Measurements from ENCODE around the gene DLK2. TPM values are rescaled to one million over a fixed set of nuclear protein-coding genes. Genes with fewer than 3 reads are reported as not detected.
A peak's percentile ranks its signal among the peaks of the same experiment; 100 is the strongest.
"Not testable (repeated sequence)": the region's sequence is repeated elsewhere in the genome, so short reads cannot be mapped to it uniquely, and the experiment has no call there.

Gene DLK2
- total RNA-seq, 2 donors from 2014 or later: 1.6 to 2.6 TPM

DNA sequence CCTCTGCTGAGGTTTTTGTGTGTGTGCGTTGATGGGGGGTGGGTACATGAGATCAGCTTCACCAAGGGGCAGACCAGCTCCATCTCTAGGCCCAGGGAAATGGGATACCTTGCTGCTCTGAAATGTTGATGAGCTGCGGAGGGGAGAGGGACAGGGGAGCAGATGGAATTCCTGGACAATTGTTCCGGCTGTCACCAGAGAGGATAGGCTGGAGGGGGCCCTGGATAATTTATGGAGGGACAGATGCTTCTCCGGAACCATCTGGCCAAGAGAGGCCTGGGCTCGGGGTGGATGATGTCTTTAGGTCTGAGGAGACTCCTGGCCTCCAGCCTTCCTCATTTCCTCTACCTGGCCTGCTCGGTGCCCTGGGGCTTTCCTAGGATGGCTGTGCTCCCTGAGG is 20.2 kb upstream of the DLK2 start:
- H3K4me3 Mint-ChIP-seq: no peak overlapping the region
- no peaks in the 10 kb centered on the region for H3K36me3 Mint-ChIP-seq (ENCODE audit: insufficient read depth in 2 of 2)
- DNase-seq (no peak), ATAC-seq (replicated peaks in 1 of 2) (no peak)
- no peaks in the 10 kb centered on the region for H3K9me3 Mint-ChIP-seq
- H3K27me3 Mint-ChIP-seq (ENCODE audit: low read depth): no peaks in the 10 kb centered on the region
- H3K27ac Mint-ChIP-seq: no peak overlapping the region
- peaks cover 38% of the 10 kb centered on the region for H3K4me1 Mint-ChIP-seq (ENCODE audit: low read depth)

GRCh38 chr6:43472515-43472914 is 17.2 kb upstream of the DLK2 start:
- ATAC-seq (replicated peaks in 1 of 2): no peak

DNA sequence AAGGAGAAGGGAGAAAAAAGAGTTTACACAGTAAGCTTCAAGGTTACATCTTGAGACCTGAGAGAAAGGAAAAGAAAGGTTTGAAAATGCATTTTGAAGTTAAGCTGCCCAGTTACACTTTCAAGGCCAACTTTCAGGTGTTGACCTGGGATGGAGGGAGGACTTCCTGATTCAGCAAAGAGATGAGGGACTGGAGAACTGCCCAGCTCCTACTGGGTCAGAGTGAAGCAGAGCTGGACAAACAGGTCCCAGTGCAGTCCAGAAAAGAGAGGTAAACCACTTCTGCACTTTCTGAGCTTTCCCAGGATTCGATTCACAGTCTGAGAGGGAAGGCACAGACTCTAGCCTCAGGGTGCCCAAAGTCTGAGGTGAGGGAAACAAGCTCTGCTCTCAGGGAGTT is 16.1 kb upstream of the DLK2 start:
- ATAC-seq (replicated peaks in 1 of 2) (no peak), DNase-seq (no peak)
- H3K9me3 Mint-ChIP-seq: no peaks in the 10 kb centered on the region
- H3K4me1 Mint-ChIP-seq (ENCODE audit: low read depth): peaks cover under 1% of the 10 kb centered on the region
- H3K4me3 Mint-ChIP-seq: no peak overlapping the region
- H3K27ac Mint-ChIP-seq: no peak overlapping the region
- H3K36me3 Mint-ChIP-seq (ENCODE audit: insufficient read depth in 2 of 2): no peaks in the 10 kb centered on the region
- H3K27me3 Mint-ChIP-seq (ENCODE audit: low read depth): peaks cover 19% of the 10 kb centered on the region

More at GRCh38 chr6:43472515-43472914, 17.2 kb upstream of the DLK2 start:
- H3K36me3 Mint-ChIP-seq (ENCODE audit: insufficient read depth in 2 of 2): no peaks in the 10 kb centered on the region
- H3K27ac Mint-ChIP-seq: no peak overlapping the region
- no peak overlapping the region for H3K4me3 Mint-ChIP-seq
- peaks cover 11% of the 10 kb centered on the region for H3K4me1 Mint-ChIP-seq (ENCODE audit: low read depth)
- H3K9me3 Mint-ChIP-seq: no peaks in the 10 kb centered on the region
- DNase-seq: no peak
- peaks cover 12% of the 10 kb centered on the region for H3K27me3 Mint-ChIP-seq (ENCODE audit: low read depth)

DNA sequence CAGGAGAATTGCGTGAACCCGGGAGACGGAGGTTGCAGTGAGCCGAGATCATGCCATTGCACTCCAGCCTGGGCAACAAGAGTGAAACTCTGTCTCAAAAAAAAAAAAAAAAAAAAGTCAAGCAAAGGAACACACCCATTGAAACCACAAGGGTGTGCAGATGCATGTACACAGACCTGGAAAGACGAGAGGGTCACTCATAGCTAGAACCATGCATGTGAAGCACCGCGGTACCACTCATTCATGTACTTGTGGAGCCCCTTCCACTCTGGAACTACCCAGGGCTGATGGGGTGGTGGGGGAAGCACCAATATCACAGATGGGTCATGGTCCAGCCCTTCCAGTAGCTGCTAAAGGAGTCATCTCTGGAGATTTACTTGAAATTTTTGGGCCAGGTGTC is 14.6 kb upstream of the DLK2 start:
- Mint-ChIP-seq H3K27ac (no peak overlapping the region), H3K27me3 (ENCODE audit: low read depth) (peaks cover 25% of the 10 kb centered on the region), H3K4me3 (no peak overlapping the region), H3K36me3 (ENCODE audit: insufficient read depth in 2 of 2) (no peaks in the 10 kb centered on the region), H3K9me3 (no peaks in the 10 kb centered on the region), H3K4me1 (ENCODE audit: low read depth) (no peaks in the 10 kb centered on the region)
- DNase-seq: no peak
- ATAC-seq (replicated peaks in 1 of 2): peak; percentile 27 to 72

DNA sequence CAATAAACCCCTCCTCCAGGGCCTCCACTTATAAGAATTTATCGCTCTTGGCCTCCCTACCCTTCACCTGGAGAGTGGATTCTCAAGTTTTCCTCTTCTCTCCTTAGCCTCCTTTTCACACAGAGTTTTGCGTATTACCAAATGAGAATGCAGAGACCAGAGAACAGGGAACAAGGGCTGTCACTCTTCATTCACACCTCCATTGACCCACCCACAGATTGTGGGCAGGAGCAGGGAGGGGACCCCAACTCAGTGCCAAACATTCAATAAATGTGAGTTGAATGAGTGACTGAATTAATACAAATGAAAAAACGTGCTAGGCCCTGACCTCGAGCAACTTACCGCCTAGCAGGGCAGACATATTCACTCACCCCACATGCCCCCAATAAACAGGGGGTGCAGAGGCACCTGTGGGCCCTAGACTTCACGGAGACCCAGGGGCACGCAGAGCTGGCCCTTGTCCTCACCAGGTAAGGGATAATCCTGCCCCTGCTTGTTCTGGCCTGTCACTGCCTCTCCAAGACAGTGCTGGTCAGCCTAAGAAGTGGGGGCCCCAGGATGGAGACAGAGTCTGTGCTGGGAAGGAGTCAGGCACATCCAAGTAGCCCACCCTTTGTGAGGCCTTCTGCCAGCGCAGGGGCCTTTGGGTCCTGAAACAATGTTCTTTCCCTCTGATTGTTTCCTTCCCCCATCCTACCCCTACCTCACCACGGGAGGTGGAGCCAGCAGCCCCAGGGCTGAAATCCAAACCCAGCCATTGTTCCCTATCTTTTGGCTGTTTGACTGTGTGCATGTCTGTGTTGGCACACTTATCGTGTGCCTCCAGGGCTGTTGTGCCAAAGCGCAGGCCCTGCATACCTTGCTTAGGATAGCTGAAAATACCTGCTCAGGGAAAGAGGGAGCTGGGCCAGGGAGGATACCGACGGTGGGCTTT is 13.7 kb upstream of the DLK2 start:
- no peaks in the 10 kb centered on the region for H3K36me3 Mint-ChIP-seq (ENCODE audit: insufficient read depth in 2 of 2)
- H3K27me3 Mint-ChIP-seq (ENCODE audit: low read depth): peaks cover 25% of the 10 kb centered on the region
- no peak for ATAC-seq (replicated peaks in 1 of 2)
- no peak overlapping the region for H3K4me3 Mint-ChIP-seq
- H3K9me3 Mint-ChIP-seq: no peaks in the 10 kb centered on the region
- no peak for DNase-seq
- no peak overlapping the region for H3K27ac Mint-ChIP-seq
- H3K4me1 Mint-ChIP-seq (ENCODE audit: low read depth): no peaks in the 10 kb centered on the region

- Mint-ChIP-seq H3K4me1 (ENCODE audit: low read depth) (no peaks in the 10 kb centered on the region), H3K27ac (no peak overlapping the region), H3K4me3 (no peak overlapping the region), H3K36me3 (ENCODE audit: insufficient read depth in 2 of 2) (no peaks in the 10 kb centered on the region), H3K27me3 (ENCODE audit: low read depth) (peaks cover 28% of the 10 kb centered on the region), H3K9me3 (no peaks in the 10 kb centered on the region)
- DNase-seq: no peak
- ATAC-seq (replicated peaks in 1 of 2): no peak
Observed at GRCh38 chr6:43468240-43468639, 12.9 kb upstream of the DLK2 start.

DNA sequence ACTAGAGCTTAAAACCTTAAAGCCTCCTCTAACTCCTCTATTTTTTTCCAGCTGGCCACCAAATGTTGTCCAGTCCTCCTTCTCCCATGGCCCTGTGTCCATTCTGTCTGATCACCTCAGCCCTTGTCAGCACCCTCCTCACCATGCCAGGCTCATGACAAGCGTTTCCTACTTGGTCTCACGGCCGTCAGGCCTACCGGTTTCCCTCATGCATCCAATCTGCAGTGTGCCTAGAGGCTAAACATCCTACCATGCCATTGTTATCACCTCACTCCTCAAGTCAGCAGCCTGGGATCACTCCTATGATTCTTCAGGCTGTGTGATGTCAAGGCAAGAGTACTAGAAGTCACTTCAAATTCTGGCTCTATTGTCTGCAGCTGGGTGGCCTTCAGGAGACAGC is 12.4 kb upstream of the DLK2 start:
- Mint-ChIP-seq H3K4me1 (ENCODE audit: low read depth) (no peaks in the 10 kb centered on the region), H3K4me3 (no peak overlapping the region), H3K27me3 (ENCODE audit: low read depth) (peaks cover 32% of the 10 kb centered on the region), H3K36me3 (ENCODE audit: insufficient read depth in 2 of 2) (no peaks in the 10 kb centered on the region), H3K27ac (no peak overlapping the region), H3K9me3 (no peaks in the 10 kb centered on the region)
- no peak for DNase-seq
- no peak for ATAC-seq (replicated peaks in 1 of 2)

DNA sequence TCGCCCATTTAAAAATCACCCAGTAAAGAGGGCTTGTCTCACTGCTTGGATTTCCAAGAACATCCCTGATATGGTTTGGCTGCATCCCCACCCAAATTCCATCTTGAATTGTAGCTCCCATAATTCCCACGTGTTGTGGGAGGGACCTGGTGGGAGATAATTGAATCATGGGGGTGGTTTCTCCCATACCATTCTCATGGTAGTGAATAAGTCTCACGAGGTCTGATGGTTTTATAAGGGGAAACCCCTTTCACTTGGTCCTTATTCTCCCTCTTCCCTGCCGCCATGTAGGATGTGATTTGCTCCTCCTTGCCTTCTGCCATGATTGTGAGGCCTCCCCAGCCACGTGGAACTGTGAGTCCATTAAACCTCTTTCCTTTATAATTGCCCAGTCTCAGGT is 11.9 kb upstream of the DLK2 start:
- not testable (repeated sequence) for H3K9me3 Mint-ChIP-seq; DNase-seq; H3K27ac Mint-ChIP-seq; H3K36me3 Mint-ChIP-seq (ENCODE audit: insufficient read depth in 2 of 2); H3K4me3 Mint-ChIP-seq; ATAC-seq (replicated peaks in 1 of 2); H3K4me1 Mint-ChIP-seq (ENCODE audit: low read depth)
- H3K27me3 Mint-ChIP-seq (ENCODE audit: low read depth): peaks cover 37% of the 10 kb centered on the region

GRCh38 chr6:43465948-43466347 is 10.6 kb upstream of the DLK2 start:
- H3K27ac Mint-ChIP-seq: no peak overlapping the region
- no peaks in the 10 kb centered on the region for H3K36me3 Mint-ChIP-seq (ENCODE audit: insufficient read depth in 2 of 2)
- H3K27me3 Mint-ChIP-seq (ENCODE audit: low read depth): peaks cover 42% of the 10 kb centered on the region
- ATAC-seq (replicated peaks in 1 of 2) (peak; percentile 41 to 53), DNase-seq (no peak)
- no peaks in the 10 kb centered on the region for H3K4me1 Mint-ChIP-seq (ENCODE audit: low read depth)
- H3K4me3 Mint-ChIP-seq: no peak overlapping the region
- no peaks in the 10 kb centered on the region for H3K9me3 Mint-ChIP-seq

DNA sequence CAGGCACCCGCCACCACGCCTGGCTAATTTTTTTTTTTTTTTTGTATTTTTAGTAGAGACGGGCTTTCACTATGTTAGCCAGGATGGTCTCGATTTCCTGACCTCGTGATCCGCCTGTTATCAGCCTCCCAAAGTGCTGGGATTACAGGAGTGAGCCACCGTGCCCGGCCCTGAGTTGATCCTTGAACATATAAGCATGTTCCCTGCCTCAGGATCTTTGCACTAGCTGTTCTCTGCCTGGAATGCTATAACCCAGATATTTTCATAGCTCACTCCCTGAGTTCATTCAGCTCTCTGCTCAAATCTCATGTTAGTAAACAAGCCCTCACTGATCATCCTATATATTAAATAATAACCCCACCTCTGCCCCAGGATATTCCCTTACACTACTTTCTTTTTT is 9.0 kb upstream of the DLK2 start:
- Mint-ChIP-seq H3K4me1 (ENCODE audit: low read depth) (no peaks in the 10 kb centered on the region), H3K36me3 (ENCODE audit: insufficient read depth in 2 of 2) (no peaks in the 10 kb centered on the region), H3K27me3 (ENCODE audit: low read depth) (peaks cover 49% of the 10 kb centered on the region), H3K27ac (no peak overlapping the region), H3K9me3 (no peaks in the 10 kb centered on the region), H3K4me3 (no peak overlapping the region)
- ATAC-seq (replicated peaks in 1 of 2): no peak
- DNase-seq: no peak

GRCh38 chr6:43461936-43462335 is 6.6 kb upstream of the DLK2 start:
- Mint-ChIP-seq H3K36me3 (ENCODE audit: insufficient read depth in 2 of 2) (no peaks in the 10 kb centered on the region), H3K27me3 (ENCODE audit: low read depth) (peaks cover 36% of the 10 kb centered on the region), H3K4me1 (ENCODE audit: low read depth) (no peaks in the 10 kb centered on the region), H3K4me3 (no peak overlapping the region), H3K27ac (no peak overlapping the region), H3K9me3 (no peaks in the 10 kb centered on the region)
- ATAC-seq (replicated peaks in 1 of 2): no peak
- no peak for DNase-seq

- H3K9me3 Mint-ChIP-seq: no peaks in the 10 kb centered on the region
- no peak for DNase-seq
- no peak for ATAC-seq (replicated peaks in 1 of 2)
- H3K4me3 Mint-ChIP-seq: no peak overlapping the region
- peaks cover 4 to 5% of the 10 kb centered on the region in 2 donors for H3K36me3 Mint-ChIP-seq (ENCODE audit: insufficient read depth in 2 of 2)
- peaks cover 40% of the 10 kb centered on the region for H3K27me3 Mint-ChIP-seq (ENCODE audit: low read depth)
- no peak overlapping the region for H3K27ac Mint-ChIP-seq
- H3K4me1 Mint-ChIP-seq (ENCODE audit: low read depth): peaks cover 9% of the 10 kb centered on the region
Observed at GRCh38 chr6:43460032-43460431, 4.7 kb upstream of the DLK2 start.

- ATAC-seq (replicated peaks in 1 of 2): no peak
- peaks cover 4 to 5% of the 10 kb centered on the region in 2 donors for H3K36me3 Mint-ChIP-seq (ENCODE audit: insufficient read depth in 2 of 2)
- no peak for DNase-seq
- H3K9me3 Mint-ChIP-seq: no peaks in the 10 kb centered on the region
- H3K4me1 Mint-ChIP-seq (ENCODE audit: low read depth): peaks cover 9% of the 10 kb centered on the region
- H3K27ac Mint-ChIP-seq: no peak overlapping the region
- H3K4me3 Mint-ChIP-seq: no peak overlapping the region
- peaks cover 40% of the 10 kb centered on the region for H3K27me3 Mint-ChIP-seq (ENCODE audit: low read depth)
Observed at GRCh38 chr6:43459535-43459934, 4.2 kb upstream of the DLK2 start.

- Mint-ChIP-seq H3K27me3 (ENCODE audit: low read depth) (peaks cover 36% of the 10 kb centered on the region), H3K4me1 (ENCODE audit: low read depth) (peaks cover 17% of the 10 kb centered on the region)
- H3K27ac Mint-ChIP-seq; H3K4me3 Mint-ChIP-seq; ATAC-seq (replicated peaks in 1 of 2); H3K36me3 Mint-ChIP-seq (ENCODE audit: insufficient read depth in 2 of 2); DNase-seq; H3K9me3 Mint-ChIP-seq: not testable (repeated sequence)
Observed at GRCh38 chr6:43458154-43458553, 2.8 kb upstream of the DLK2 start.
